Right cardiac atrium (tissue), 5 donors: ENCODE results near the gene NPC1. TPM values are rescaled to one million over a fixed set of nuclear protein-coding genes. Genes with fewer than 3 reads are reported as not detected.
"Not testable (repeated sequence)": the region's sequence is repeated elsewhere in the genome, so short reads cannot be mapped to it uniquely, and the experiment has no call there.

Source experiments
- ATAC-seq, 2 donors: fragments of 200-7000 bp; cut with Tn5 transposase; one replicate each; pipeline versions ENCODE4 v1.8.0 to v1.9.1; 2020; ENCODE audit warnings: moderate library complexity in 2 of 2, mild to moderate bottlenecking in 1 of 2
- DNase-seq, 3 donors: peaks; one replicate each; pipeline ENCODE4 v3.0.0-alpha.2; 2020
- H3K27ac ChIP-seq: one replicate; pipeline ENCODE4 v1.5.1; 2013; ENCODE audit warnings: mild to moderate bottlenecking, low read length, control low read depth, moderate library complexity
- H3K27me3 ChIP-seq: one replicate; pipeline ENCODE4 v1.6.1; 2013; ENCODE audit not compliant: control insufficient read depth, insufficient read depth
- H3K4me1 ChIP-seq: one replicate; pipeline ENCODE4 v1.6.1; 2013; ENCODE audit warnings: low read length; ENCODE audit not compliant: control insufficient read depth, insufficient read depth
- H3K4me3 ChIP-seq: one replicate; pipeline ENCODE4 v1.5.1; 2013; ENCODE audit warnings: low read length, control low read depth
- H3K9me3 ChIP-seq: one replicate; pipeline ENCODE4 v1.6.1; 2013; ENCODE audit warnings: low read length; ENCODE audit not compliant: control insufficient read depth
- WGBS: extraction: QIAGEN DNeasy Blood & Tissue Kit; methylation state at CpG from one replicate; pipeline ENCODE4 v1.1.7; 2013; 5-methylcytosine and 5-hydroxymethylcytosine counted together
- intact Hi-C, 4 donors: fragments of 100-400 bp; cut with DNase I; formaldehyde crosslinking; loops; one replicate each; pipeline versions ENCODE4 v1.11.0 to v1.14.0; 2022 to 2023
- polyA plus RNA-seq: library from polyadenylated mRNA; stranded (reverse); fragments of 200-250 nt; gene quantifications from one replicate; pipeline ENCODE4 v1.2.3, GENCODE V29; 2013
- total RNA-seq, 4 donors: library from RNA; stranded (reverse); fragmentation: NEBNext Ultra II Directional; extraction: Animal tissue kit (Norgen Biotek cat#: 25700); gene quantifications; one replicate each; pipeline ENCODE4 v1.2.1, GENCODE V29; 2021
- donor health status: healthy with polysubstance abuse.
- donor health status: DM: no; HTN: yes; CAD: no.
- donor health status: DM: no; HTN: no; CAD: no.
- donor health status: DM: no; HTN: yes; CAD: no; lungs with severe emphysema.
- donor health status: DM: yes; HTN: yes; CAD: no.

Gene NPC1
- total and polyA plus RNA-seq, 5 donors, result 12.8 to 22.1 (median 13.4) TPM

DNA sequence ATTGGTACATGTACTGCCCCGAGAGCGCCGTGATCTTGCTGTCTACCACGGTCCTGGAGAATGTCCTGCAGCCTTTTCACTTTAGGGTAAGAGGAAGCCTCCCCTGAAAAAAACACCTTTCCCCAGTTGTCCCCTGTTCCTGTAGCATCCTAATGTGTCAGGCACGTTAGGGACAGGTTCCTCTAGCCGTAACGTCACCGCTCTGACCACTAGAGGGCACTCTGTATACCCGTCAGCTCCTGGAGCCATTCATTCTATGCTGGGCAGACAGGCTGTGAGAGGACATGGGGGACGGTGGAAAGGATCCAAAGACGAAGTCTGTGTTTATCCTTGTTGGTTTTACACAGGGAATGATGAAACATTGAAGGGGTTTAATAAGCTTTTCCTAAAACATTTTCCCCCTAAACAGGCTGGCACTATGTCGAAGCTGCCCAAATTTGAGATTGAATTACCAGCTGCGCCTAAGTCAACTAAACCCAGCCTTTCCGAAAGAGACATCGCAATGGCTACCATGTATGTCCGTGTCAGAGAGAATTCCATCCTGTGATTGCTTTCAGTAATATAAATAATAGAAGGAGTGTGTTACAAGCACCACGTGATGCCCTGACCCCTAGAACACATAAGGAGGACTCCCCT is 70.3 kb downstream of the NPC1 start:
- ATAC-seq, result peak; percentile 93 to 94
- Histone ChIP-seq H3K9me3 (no peaks in the 10 kb centered on the region), H3K27ac (no peak overlapping the region), H3K4me3 (no peak overlapping the region), H3K4me1 (no peaks in the 10 kb centered on the region), H3K27me3 (no peaks in the 10 kb centered on the region)
- DNase-seq, result peak; percentile 66 to 84 (median 84)
- 45% methylated on average over 17 of the region's 17 CpGs for WGBS
- intact Hi-C loops, result loop anchor here in 3 of 4 donors (5.0 to 10.0 kb wide), 2 partner anchors 69 to 71 kb away; partner anchors contain the start of gene NPC1 (in 3 of the 3)

DNA sequence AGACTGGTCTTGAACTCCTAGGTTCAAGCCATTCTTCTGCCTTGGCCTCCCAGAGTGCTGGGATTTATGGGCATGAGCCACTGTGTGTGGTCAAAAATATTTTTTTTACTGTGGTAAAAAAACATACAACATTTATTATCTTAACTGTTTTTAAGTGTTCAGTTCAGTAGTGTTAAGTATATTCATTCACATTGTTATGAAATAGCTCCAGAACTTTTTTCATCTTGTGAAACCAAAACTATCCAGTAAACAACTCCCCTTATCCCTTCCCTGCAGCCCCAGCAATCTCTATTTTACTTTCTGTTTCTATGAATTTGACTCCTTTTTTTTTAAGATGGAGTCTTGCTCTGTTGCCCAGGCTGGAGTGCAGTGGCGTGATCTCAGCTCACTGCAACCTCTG is 73.7 kb downstream of the NPC1 start:
- 96% methylated on average over 1 of the region's 1 CpG for WGBS
- intact Hi-C loops, result loop anchor here in 2 of 4 donors (5.0 to 10.0 kb wide), 2 partner anchors 72 to 75 kb away; partner anchors contain the start of gene NPC1 (in 2 of the 2)
- no peak for ATAC-seq

DNA sequence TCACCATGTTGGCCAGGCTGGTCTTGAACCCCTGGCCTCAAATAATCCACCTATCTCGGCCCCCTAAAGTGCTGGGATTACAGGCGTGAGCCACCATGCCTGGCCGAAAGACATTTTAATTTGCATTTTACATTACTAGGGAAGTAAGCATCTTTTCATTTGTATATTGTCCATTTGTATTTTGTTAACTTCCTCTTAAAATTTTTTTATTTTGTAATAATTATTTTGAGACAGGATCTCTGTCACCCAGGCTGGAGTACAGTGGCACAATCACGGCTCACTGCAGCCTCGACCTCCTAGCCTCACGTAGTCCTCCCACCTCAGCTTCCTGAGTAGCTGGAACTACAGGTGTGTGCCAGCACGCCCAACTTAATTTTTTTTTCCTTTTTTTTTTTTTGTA is 74.1 kb downstream of the NPC1 start:
- H3K4me1 ChIP-seq, H3K27me3 ChIP-seq, ATAC-seq, H3K4me3 ChIP-seq, H3K9me3 ChIP-seq, DNase-seq, H3K27ac ChIP-seq: not testable (repeated sequence)
- WGBS, result 87% methylated on average over 7 of the region's 7 CpGs
- intact Hi-C loops, result loop anchor here in 2 of 4 donors (5.0 to 10.0 kb wide), 2 partner anchors 73 to 75 kb away; partner anchors contain the start of gene NPC1 (in 2 of the 2)

More for the DNA sequence above, 73.7 kb downstream of the NPC1 start:
- H3K4me1 ChIP-seq, result no peaks in the 10 kb centered on the region
- H3K27me3 ChIP-seq, result no peaks in the 10 kb centered on the region
- H3K9me3 ChIP-seq, result no peaks in the 10 kb centered on the region
- no peak overlapping the region for H3K27ac ChIP-seq
- DNase-seq, result no peak
- H3K4me3 ChIP-seq, result no peak overlapping the region

DNA sequence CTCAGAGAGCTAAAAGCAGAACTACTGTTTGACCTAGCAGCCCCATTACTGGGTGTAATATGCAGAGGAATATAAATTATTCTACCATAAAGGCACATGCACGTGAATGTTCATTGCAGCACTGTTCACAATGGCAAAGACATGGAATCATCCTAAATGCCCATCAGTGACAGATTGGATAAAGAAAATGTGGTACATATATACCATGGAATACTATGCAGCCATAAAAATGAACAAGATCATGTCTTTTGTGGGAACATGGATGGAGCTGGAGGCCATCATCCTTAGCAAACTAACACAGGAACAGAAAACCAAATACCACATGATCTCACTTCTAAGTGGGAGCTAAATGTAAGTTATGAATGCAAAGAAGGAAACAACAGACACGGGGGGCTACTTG is 75.4 kb downstream of the NPC1 start:
- H3K9me3 ChIP-seq, H3K27ac ChIP-seq, H3K4me3 ChIP-seq, H3K4me1 ChIP-seq, H3K27me3 ChIP-seq, DNase-seq, ATAC-seq: not testable (repeated sequence)
- intact Hi-C loops, result loop anchor here in 2 of 4 donors (5.0 to 10.0 kb wide), 2 partner anchors 74 to 76 kb away; partner anchors contain the start of gene NPC1 (in 2 of the 2)
- WGBS, result 96% methylated on average over 2 of the region's 2 CpGs

DNA sequence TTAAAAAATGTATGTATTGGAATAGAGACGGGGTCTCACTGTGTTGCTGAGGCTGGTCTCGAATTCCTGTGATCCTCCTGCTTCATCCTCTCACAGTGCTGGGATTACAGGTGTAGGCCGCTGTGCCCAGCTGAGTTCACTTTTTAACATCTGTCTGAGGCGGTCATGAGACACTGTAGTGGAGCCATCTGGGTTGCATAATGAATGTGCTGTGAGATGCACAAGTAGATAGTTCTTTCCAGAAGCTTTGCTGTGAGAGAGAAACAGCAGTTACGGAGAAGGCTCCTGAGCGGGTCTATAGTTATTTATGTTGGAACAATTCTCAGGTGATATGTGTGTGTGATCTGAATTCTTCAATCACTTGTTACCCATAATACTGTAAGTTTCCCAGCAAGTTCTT is 79.9 kb downstream of the NPC1 start:
- no peaks in the 10 kb centered on the region for H3K9me3 ChIP-seq
- intact Hi-C loops, result no loop called here
- H3K4me1 ChIP-seq, result peaks cover 3% of the 10 kb centered on the region
- 83% methylated on average over 6 of the region's 6 CpGs for WGBS
- H3K4me3 ChIP-seq, result no peak overlapping the region
- no peaks in the 10 kb centered on the region for H3K27me3 ChIP-seq
- no peak overlapping the region for H3K27ac ChIP-seq
- no peak for ATAC-seq
- DNase-seq, result no peak

DNA sequence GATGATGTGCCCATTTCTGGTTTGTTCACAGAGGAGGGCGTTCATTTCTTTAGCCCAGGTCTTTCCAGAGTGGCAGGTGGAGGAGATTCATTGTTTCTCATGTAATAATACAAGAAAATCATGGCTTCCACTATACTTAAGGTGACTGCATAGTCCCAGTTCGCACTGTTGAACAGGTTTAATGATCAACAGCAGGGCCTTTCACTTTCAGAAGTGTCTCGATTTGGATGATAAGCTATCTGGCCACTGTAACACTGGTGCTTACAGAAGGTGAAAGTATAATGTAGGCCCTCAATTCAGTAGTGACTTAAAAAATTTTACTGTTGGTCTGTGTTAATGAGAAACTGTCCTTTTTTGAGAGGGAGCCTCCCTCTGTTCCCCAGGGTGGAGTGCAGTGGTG is 81.6 kb downstream of the NPC1 start:
- 82% methylated on average over 3 of the region's 3 CpGs for WGBS
- H3K4me3 ChIP-seq, result peak overlapping the region; percentile 87
- intact Hi-C loops, result loop anchor here in 1 of 4 donors (5.0 kb wide), 1 partner anchor 83 kb away; the partner anchor contains the start of gene NPC1
- H3K4me1 ChIP-seq, result peaks cover 3% of the 10 kb centered on the region
- DNase-seq (no peak), ATAC-seq (no peak)
- H3K27ac ChIP-seq, result no peak overlapping the region
- no peaks in the 10 kb centered on the region for H3K27me3 ChIP-seq
- no peaks in the 10 kb centered on the region for H3K9me3 ChIP-seq

DNA sequence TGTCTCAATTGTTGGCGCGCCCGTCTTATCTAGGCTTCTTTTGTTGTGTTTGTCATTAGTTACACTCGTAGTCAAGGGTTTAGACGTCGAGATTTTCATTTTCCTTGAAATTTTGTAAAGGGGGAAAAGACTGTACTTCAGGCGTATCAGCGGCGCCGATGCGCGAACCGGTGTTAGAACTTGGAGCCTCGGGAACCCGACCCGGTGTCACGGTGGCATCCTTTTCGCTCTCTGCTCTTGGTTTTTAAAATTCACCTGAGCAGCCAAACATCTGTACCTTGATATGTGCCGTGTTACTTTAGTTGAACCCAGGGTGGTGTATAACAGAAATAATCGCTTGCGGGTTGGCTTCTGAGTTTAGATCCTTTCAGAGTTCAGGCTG is 82.4 kb downstream of the NPC1 start:
- Histone ChIP-seq H3K27ac (no peak overlapping the region), H3K4me3 (peak overlapping the region; percentile 87), H3K27me3 (no peaks in the 10 kb centered on the region), H3K9me3 (no peaks in the 10 kb centered on the region), H3K4me1 (peaks cover 3% of the 10 kb centered on the region)
- ATAC-seq (no peak), DNase-seq (no peak)
- 3% methylated on average over 21 of the region's 21 CpGs for WGBS
- intact Hi-C loops, result loop anchor here in 1 of 4 donors (5.0 kb wide), 1 partner anchor 83 kb away; the partner anchor contains the start of gene NPC1

DNA sequence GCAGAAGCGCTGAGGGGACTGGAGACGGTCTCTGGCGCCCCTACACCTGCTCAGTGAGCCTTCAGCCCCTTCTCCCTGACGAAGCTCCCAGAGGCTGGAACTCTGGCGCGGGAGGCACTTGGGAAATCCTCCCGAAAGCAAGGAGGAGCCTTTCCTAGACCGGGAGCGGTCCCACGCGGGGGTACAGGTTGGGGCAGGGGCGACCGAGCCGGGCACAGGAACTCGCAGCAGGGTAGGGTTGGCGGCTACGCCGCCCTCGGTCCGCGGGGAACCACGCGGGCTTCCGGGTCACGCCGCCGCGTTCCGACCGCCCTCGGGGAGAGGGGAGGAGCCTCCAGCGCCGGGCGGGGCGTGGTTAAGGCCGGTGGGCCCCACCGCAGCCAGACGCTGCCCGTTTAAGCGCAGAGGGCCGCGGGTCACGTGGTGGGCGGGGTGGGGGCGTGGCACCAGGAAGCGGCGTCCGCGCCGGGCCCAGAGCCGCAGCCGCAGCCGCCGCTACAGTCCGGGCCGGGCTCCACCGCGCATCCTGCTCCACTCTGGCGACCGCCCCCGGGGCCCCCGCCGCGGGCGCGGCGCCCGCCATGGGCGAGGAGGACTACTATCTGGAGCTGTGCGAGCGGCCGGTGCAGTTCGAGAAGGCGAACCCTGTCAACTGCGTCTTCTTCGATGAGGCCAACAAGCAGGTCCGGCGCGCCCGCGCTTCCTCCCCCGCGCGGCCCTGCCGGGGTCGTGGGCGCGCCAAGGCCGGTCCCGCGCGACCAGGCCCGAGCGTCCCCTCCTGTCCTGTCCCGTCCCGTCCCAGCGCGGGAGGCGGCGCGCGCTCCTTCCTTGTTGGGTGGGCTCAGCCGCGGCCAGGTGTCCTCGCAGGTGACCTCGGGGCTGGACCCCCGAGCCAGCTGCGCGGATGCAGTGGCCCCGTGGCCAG is 83.0 kb downstream of the NPC1 start, which contains the start of gene RMC1:
Gene RMC1, plus strand, starts transcription at position 474 of the 925 bp plus-strand sequence. Its CDS starts 108 bp downstream, at position 582.
- WGBS, result under 1% methylated on average over 110 of the region's 110 CpGs
- Histone ChIP-seq H3K4me1 (peaks cover 3% of the 10 kb centered on the region), H3K27me3 (no peaks in the 10 kb centered on the region), H3K4me3 (peak within 1 kb of the TSS; percentile 87), H3K27ac (peak within 1 kb of the TSS; percentile 54), H3K9me3 (no peaks in the 10 kb centered on the region)
- peak; percentile 98 to 99 (median 99) for DNase-seq
- intact Hi-C loops, result loop anchor here in 1 of 4 donors (5.0 kb wide), 1 partner anchor 84 kb away; the partner anchor contains the start of gene NPC1
- peak; percentile 99 for ATAC-seq

DNA sequence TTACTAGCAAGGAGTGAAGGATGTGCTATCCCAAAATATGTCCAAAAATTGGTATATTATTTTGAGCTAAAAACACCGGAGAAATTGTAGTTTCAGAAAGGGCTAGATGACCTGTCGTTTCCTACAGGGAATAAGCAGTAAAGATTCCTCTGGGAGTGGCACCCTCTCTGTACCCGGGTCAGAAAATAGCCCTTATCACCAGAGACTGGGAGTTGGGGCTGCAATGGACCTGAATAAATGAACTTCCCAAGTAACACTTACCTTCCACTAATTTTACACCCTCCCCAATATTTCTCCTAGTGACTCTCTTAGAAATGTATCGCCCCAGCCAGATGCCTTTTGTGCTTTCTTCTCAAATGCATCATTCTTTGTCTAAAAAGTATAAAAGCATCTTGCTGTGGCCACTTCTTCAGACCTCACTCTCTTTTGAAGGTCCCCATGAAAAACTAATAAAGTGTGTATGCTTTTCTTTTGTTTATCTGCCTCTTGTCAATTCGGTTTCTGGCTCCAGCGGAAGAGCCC is 83.7 kb downstream of the NPC1 start:
- Histone ChIP-seq H3K27ac (peak overlapping the region; percentile 54), H3K4me1 (peaks cover 3% of the 10 kb centered on the region), H3K4me3 (peak overlapping the region; percentile 50), H3K27me3 (no peaks in the 10 kb centered on the region), H3K9me3 (no peaks in the 10 kb centered on the region)
- intact Hi-C loops, result loop anchor here in 1 of 4 donors (5.0 kb wide), 1 partner anchor 85 kb away; the partner anchor contains the start of gene NPC1
- no peak for ATAC-seq
- WGBS, result 20% methylated on average over 6 of the region's 6 CpGs
- no peak for DNase-seq

DNA sequence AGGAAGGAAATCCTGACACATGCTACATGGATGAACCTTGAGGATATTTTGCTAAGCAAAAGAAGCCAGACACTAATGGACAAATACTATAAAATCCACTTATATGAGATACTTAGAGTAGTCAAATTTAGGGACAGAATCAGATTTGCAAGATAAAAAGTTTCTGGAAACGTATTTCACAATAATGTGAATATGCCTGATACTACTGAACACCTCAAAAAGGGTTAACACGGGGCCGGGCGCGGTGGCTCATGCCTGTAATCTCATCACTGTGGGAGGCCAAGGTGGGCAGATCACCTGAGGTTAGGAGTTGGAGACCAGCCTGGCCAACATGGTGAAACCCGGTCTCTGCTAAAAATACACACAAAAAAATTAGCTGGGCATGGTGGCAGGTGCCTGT is 84.7 kb downstream of the NPC1 start:
- no peak overlapping the region for H3K4me3 ChIP-seq
- no peaks in the 10 kb centered on the region for H3K9me3 ChIP-seq
- H3K4me1 ChIP-seq, result peaks cover 3% of the 10 kb centered on the region
- DNase-seq (no peak), ATAC-seq (no peak)
- no peaks in the 10 kb centered on the region for H3K27me3 ChIP-seq
- no peak overlapping the region for H3K27ac ChIP-seq
- 82% methylated on average over 6 of the region's 6 CpGs for WGBS
- intact Hi-C loops, result loop anchor here in 1 of 4 donors (5.0 kb wide), 1 partner anchor 86 kb away; the partner anchor contains the start of gene NPC1
